Ascending aorta (tissue), 2 donors: ENCODE data around the gene ISM1. TPM values are rescaled to one million over a fixed set of nuclear protein-coding genes. Genes with fewer than 3 reads are reported as not detected.

ENCODE experiments used
- DNase-seq, 2 donors: peaks; one replicate each; pipeline ENCODE4 v3.0.0-alpha.2; 2019; ENCODE audit warnings: low spot score in 2 of 2
- H3K27ac ChIP-seq, 2 donors: fragments of 200-600 bp; sonication (generic); one replicate each; pipeline ENCODE4 v1.5.1; 2016 to 2017; ENCODE audit warnings: mild to moderate bottlenecking in 1 of 2
- H3K27me3 ChIP-seq: fragments of 200-600 bp; sonication (generic); one replicate; pipeline ENCODE4 v1.5.1; 2017
- H3K36me3 ChIP-seq, 2 donors: fragments of 200-600 bp; sonication (generic); one replicate each; pipeline ENCODE4 v1.5.1; 2016
- H3K4me1 ChIP-seq, 2 donors: fragments of 200-600 bp; sonication (generic); one replicate each; pipeline ENCODE4 v1.5.1; 2016 to 2017; ENCODE audit warnings: mild to moderate bottlenecking in 1 of 2
- H3K4me3 ChIP-seq, 2 donors: fragments of 200-600 bp; sonication (generic); one replicate each; pipeline ENCODE4 v1.5.1; 2016 to 2017; ENCODE audit warnings: mild to moderate bottlenecking in 1 of 2
- H3K9me3 ChIP-seq, 2 donors: fragments of 200-600 bp; sonication (generic); one replicate each; pipeline ENCODE4 v1.5.1; 2016
- intact Hi-C: fragments of 100-400 bp; cut with DNase I; formaldehyde crosslinking; loops from one replicate; pipeline ENCODE4 v1.15.1; 2023
- total RNA-seq: library from RNA; depleted of rRNA; stranded (reverse); fragments of >200 nt; gene quantifications from one replicate; pipeline ENCODE4 v1.1.0, GENCODE V29; 2016
- TF ChIP-seq, protein P1 (sequence below), 3 experiments: fragments of 200-600 bp in 2 of 3; fragments of 450-650 bp in 1 of 3; sonication (generic) in 2 of 3; IDR thresholded peaks; one replicate each; pipeline ENCODE4 v1.5.1; 2016 to 2019; ENCODE audit warnings: antibody characterized with exemption in 3 of 3, mild to moderate bottlenecking in 1 of 3, moderate library complexity in 1 of 3

ISM1 gene
- total RNA-seq, 1 donor from 2014 or later: 60.1 TPM

DNA sequence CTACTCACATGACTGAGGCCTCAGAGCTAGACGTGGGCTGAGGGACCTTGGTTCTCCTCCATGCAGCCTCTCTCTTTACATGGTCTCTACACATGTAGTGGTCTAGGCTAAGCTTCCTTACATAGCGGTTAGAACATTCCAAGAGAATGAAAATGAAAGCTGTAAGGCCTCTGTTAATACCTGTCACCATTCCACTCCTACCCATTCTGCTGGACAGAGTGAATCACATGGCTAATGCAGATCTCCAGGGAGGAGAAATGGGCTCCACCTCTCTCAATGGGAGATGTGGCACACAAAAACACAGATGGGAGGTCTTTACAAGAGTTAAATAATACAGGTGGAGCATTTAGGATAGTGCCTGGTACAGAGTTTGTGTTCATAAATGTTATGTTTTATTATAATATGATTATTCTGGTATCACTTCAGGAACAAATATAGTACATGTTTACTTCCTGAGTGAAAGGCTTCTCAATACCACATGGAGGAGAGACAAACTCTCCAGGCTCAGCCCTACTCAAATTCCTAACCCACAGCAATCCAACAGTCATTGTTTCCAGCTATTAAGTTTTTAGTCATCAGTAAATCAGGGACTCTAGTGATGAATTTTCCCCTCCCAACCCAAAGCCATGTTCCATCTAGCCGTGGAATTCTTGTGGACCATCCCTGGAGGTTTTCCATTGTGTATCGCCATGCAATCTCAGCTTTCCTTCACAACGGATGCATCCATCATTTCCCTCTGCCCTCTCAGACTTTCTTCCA is 57.9 kb downstream of the ISM1 start:
- peaks cover 0 to 4% of the 10 kb centered on the region in 2 donors for H3K36me3 ChIP-seq
- TF ChIP-seq, protein P1, sequence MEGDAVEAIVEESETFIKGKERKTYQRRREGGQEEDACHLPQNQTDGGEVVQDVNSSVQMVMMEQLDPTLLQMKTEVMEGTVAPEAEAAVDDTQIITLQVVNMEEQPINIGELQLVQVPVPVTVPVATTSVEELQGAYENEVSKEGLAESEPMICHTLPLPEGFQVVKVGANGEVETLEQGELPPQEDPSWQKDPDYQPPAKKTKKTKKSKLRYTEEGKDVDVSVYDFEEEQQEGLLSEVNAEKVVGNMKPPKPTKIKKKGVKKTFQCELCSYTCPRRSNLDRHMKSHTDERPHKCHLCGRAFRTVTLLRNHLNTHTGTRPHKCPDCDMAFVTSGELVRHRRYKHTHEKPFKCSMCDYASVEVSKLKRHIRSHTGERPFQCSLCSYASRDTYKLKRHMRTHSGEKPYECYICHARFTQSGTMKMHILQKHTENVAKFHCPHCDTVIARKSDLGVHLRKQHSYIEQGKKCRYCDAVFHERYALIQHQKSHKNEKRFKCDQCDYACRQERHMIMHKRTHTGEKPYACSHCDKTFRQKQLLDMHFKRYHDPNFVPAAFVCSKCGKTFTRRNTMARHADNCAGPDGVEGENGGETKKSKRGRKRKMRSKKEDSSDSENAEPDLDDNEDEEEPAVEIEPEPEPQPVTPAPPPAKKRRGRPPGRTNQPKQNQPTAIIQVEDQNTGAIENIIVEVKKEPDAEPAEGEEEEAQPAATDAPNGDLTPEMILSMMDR (IDR thresholded peaks at IDR 0.05): no peak
- intact Hi-C loops: no loop called here
- H3K4me1 ChIP-seq: peaks cover 0 to 2% of the 10 kb centered on the region in 2 donors
- H3K9me3 ChIP-seq: no peaks in the 10 kb centered on the region
- no peak for DNase-seq
- H3K27ac ChIP-seq: no peak overlapping the region
- H3K4me3 ChIP-seq: no peak overlapping the region
- no peaks in the 10 kb centered on the region for H3K27me3 ChIP-seq

DNA sequence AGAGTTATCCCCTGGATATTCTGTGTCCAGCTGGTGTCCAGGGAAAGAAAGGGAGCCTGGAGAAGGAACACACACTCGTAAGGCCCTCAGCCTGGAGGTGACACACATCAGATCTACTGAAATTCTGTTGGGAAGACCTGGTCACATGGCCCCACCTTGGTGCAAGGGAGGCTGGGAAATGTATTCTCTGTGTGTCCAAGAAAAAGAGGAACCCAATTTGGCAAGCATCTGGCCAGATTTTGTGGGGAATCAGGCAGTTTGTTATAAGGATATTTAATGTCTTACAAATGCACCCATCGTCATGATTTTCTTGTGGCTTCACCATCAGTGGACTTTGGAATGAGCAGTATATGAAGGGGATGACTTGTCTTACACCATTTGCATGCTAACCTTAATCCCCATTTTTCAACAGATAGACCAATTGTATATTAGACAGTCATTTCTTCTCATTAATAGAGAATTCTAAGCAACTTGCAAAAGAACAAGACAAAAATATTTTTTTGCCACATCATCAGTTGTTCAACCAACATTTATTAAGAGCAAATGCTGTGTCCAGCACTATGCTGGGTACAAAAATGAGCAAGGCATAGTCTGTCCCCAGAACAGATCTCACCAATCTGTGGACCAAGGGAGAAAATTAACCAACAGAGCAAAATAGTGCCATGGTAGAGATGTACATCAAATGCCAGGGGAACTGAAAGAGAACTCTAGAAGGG is 59.7 kb downstream of the ISM1 start:
- Histone ChIP-seq H3K4me1 (no peaks in the 10 kb centered on the region), H3K36me3 (peaks cover 0 to 4% of the 10 kb centered on the region in 2 donors), H3K9me3 (no peaks in the 10 kb centered on the region), H3K27ac (no peak overlapping the region), H3K4me3 (no peak overlapping the region), H3K27me3 (no peaks in the 10 kb centered on the region)
- TF ChIP-seq, protein P1 (IDR thresholded peaks at IDR 0.05): no peak
- intact Hi-C loops: no loop called here
- no peak for DNase-seq

DNA sequence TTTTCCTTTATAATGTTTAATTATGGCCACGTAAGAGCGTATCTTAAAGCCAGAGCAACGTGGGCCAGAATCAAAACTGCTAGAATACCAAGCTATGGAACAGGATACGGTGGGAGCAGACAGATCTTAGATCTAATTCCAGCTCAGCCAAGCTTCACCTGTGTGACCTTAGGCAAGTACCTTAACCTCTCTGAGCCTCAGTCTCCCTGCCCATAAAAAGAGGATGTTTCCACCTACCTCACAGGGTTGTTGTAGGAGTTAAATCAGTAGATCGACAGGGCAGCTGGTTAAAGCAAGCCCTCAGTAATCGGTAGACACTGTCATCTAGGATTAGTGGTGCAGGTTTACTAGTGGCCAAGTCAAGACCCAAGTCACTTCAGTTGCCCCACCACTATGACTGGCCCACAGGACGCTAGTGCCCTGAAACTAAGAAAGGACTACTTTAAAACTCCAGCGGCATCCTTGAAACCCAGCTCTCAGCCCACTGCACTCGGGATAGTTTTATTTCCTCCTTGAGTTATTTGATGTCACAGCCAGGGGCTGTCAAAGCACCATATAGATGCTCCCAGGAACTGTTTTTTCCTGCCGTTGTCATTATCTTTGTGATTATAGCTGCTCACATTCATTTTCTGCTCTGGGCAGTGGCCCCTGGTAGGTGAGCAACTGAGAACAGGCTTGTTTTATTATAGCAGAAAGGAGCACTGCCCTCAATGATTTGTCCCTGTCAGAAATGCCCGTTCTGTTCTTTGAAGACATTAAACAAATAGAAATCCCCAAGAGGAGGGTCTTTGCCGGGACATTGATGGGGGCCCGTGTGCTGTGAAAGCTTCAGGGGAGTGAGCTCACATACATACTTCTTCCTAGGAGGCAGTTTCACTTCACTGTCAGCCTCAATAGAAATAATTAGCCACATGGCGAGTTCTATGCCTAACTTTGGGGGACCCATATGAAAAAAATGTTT is 63.1 kb downstream of the ISM1 start:
- intact Hi-C loops: no loop called here
- Histone ChIP-seq H3K4me3 (no peak overlapping the region), H3K27ac (no peak overlapping the region), H3K4me1 (no peaks in the 10 kb centered on the region), H3K27me3 (no peaks in the 10 kb centered on the region), H3K9me3 (no peaks in the 10 kb centered on the region), H3K36me3 (peaks cover 0 to 4% of the 10 kb centered on the region in 2 donors)
- TF ChIP-seq, protein P1 (IDR thresholded peaks at IDR 0.05): no peak
- no peak for DNase-seq

DNA sequence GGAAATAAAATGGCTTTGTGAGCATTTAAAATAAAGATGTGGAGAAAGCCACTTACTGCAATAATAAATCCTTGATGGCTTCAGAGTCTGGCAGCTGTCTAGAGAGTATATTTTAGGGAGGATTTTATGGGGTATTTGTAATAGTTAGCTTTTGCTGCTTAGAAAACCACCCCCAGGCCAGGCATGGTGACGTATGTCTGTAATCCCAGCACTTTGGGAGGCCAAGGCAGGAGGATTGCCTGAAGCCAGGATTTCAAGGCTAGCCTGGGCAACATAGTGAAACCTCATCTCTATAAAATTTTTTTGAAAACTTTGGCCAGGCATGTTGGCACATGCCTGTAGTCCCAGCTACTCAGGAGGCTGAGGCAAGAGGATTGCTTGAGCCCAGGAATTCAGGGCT is 63.8 kb downstream of the ISM1 start:
- no peak overlapping the region for H3K27ac ChIP-seq
- no peak for DNase-seq
- H3K4me1 ChIP-seq: no peaks in the 10 kb centered on the region
- H3K4me3 ChIP-seq: no peak overlapping the region
- H3K27me3 ChIP-seq: no peaks in the 10 kb centered on the region
- no peaks in the 10 kb centered on the region for H3K9me3 ChIP-seq
- intact Hi-C loops: no loop called here
- H3K36me3 ChIP-seq: peaks cover 0 to 4% of the 10 kb centered on the region in 2 donors
- TF ChIP-seq, protein P1 (IDR thresholded peaks at IDR 0.05): no peak

DNA sequence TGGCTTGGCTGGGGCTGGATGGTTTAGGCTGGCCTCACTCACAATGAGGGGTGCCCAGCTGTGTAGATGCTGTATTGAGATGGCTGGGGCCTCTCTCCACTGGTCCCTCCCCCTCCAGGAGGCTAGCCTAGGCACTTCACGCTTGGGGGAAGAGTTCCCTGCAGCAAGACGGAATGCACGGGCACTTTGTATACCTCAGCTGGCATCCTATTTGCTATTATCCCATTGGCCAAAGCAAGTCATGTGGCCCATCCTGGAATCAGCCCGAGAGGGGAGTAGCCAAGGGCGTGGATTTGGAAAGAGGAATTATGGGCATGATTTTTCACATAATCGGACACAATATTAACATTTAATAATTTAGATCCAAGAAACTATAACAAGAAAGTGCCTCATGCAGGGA is 64.3 kb downstream of the ISM1 start:
- H3K36me3 ChIP-seq: peaks cover 0 to 1% of the 10 kb centered on the region in 2 donors
- H3K4me3 ChIP-seq: no peak overlapping the region
- no peak for DNase-seq
- no peaks in the 10 kb centered on the region for H3K27me3 ChIP-seq
- no peaks in the 10 kb centered on the region for H3K4me1 ChIP-seq
- H3K9me3 ChIP-seq: no peaks in the 10 kb centered on the region
- H3K27ac ChIP-seq: no peak overlapping the region
- TF ChIP-seq, protein P1 (IDR thresholded peaks at IDR 0.05): no peak
- intact Hi-C loops: no loop called here
